A549 (cell line): ENCODE data around the gene CAMTA1. TPM values are rescaled to one million over a fixed set of nuclear protein-coding genes. Genes with fewer than 3 reads are reported as not detected.

Source experiments
- ATAC-seq, 2 experiments: fragments of 200-7000 bp in 1 of 2; fragments of >200 bp in 1 of 2; cut with Nextera tagmentation in 1 of 2; cut with Tn5 transposase in 1 of 2; 3 replicates each; pipeline versions ENCODE4 v1.8.0 to v1.9.1; 2018 to 2020; ENCODE audit warnings: mild to moderate bottlenecking in 1 of 2, moderate library complexity in 1 of 2
- CTCF ChIA-PET: fragments of 300-600 bp; sonication (Branson Sonifier 250); formaldehyde crosslinking; extraction: SDS; loops from one replicate; lab custom pipeline; 2021; ENCODE audit warnings: antibody characterized with exemption, inconsistent platforms; lab: Yijun Ruan, JAX
- POLR2A ChIA-PET: fragments of 350-600 bp; formaldehyde crosslinking; extraction: SDS; loops from one replicate; lab custom pipeline; 2021; ENCODE audit warnings: antibody characterized with exemption, inconsistent platforms; lab: Yijun Ruan, JAX
- DNase-seq, 2 experiments: peaks; one replicate each; pipeline versions ENCODE4 v3.0.0 to v3.0.0-alpha.2; 2011 to 2016; ENCODE audit warnings: low read depth in 1 of 2, low spot score in 1 of 2
- FAIRE-seq: peaks from 2 replicates; lab custom pipeline; 2011; peaks lifted over from hg19 to GRCh38; lab: Jason Lieb, UNC
- H3K27ac ChIP-seq, 2 experiments: fragments of >200 bp; sonication (Bioruptor Twin); formaldehyde crosslinking; 3 replicates each; pipeline ENCODE4 v1.5.1; 2016 to 2017
- H3K4me1 ChIP-seq: fragments of >200 bp; sonication (Bioruptor Twin); formaldehyde crosslinking; 3 replicates; pipeline ENCODE4 v1.6.1; 2016
- H3K4me2 ChIP-seq: fragments of >200 bp; sonication (Bioruptor Twin); formaldehyde crosslinking; 3 replicates; pipeline ENCODE4 v1.6.1; 2016
- H3K4me3 ChIP-seq: fragments of >200 bp; sonication (Bioruptor Twin); formaldehyde crosslinking; 3 replicates; pipeline ENCODE4 v1.5.1; 2016
- H3K9me3 ChIP-seq: fragments of >200 bp; sonication (Bioruptor Twin); formaldehyde crosslinking; 3 replicates; pipeline ENCODE4 v1.6.1; 2016
- BCL3 ChIP-seq: fragments of >200 bp; sonication (Bioruptor Twin); formaldehyde crosslinking; IDR thresholded peaks from 3 replicates; pipeline ENCODE4 v1.6.1; 2016
- CBX8 ChIP-seq: fragments of 200-600 bp; sonication (generic); IDR thresholded peaks from 2 replicates; pipeline ENCODE4 v1.6.1; 2016
- CHD4 ChIP-seq: fragments of 200-600 bp; sonication (generic); IDR thresholded peaks from 2 replicates; pipeline ENCODE4 v1.6.1; 2016; ENCODE audit warnings: antibody characterized with exemption, mild to moderate bottlenecking, borderline replicate concordance
- E2F6 ChIP-seq: IDR thresholded peaks from 2 replicates; pipeline ENCODE4 v1.6.1; 2012; ENCODE audit warnings: low read depth, borderline replicate concordance
- EHMT2 ChIP-seq: fragments of 200-600 bp; sonication (generic); IDR thresholded peaks from 2 replicates; pipeline ENCODE4 v1.6.1; 2016; ENCODE audit warnings: antibody characterized with exemption, low read depth, mild to moderate bottlenecking, moderate library complexity
- ELK1 ChIP-seq: fragments of 150-350 bp; IDR thresholded peaks from 2 replicates; pipeline ENCODE4 v1.6.1; 2014; ENCODE audit warnings: low read depth, mild to moderate bottlenecking, low read length
- FOXS1 ChIP-seq: fragments of 250-450 bp; sonication (Bioruptor Pico); IDR thresholded peaks from 2 replicates; pipeline ENCODE4 v1.5.0; 2020; ENCODE audit warnings: mild to moderate bottlenecking, moderate library complexity
- HDAC2 ChIP-seq: fragments of 200-600 bp; sonication (generic); IDR thresholded peaks from 2 replicates; pipeline ENCODE4 v1.6.1; 2016
- HEYL ChIP-seq: fragments of 250-450 bp; sonication (Bioruptor Pico); IDR thresholded peaks from 2 replicates; pipeline ENCODE4 v1.8.0; 2021; ENCODE audit warnings: mild to moderate bottlenecking, moderate library complexity
- HOXB13 ChIP-seq: fragments of 250-450 bp; sonication (Bioruptor Pico); IDR thresholded peaks from 2 replicates; pipeline ENCODE4 v1.5.0; 2020; ENCODE audit warnings: low read depth, mild to moderate bottlenecking, moderate library complexity
- HOXB5 ChIP-seq: fragments of 250-450 bp; sonication (Bioruptor Pico); IDR thresholded peaks from 2 replicates; pipeline ENCODE4 v1.5.0; 2020; ENCODE audit warnings: mild to moderate bottlenecking, moderate library complexity
- JUNB ChIP-seq: fragments of >200 bp; sonication (Bioruptor Twin); formaldehyde crosslinking; IDR thresholded peaks from 2 replicates; pipeline ENCODE4 v1.6.1; 2016
- MAZ ChIP-seq: fragments of 150-350 bp; IDR thresholded peaks from 2 replicates; pipeline ENCODE4 v1.6.1; 2014; ENCODE audit warnings: antibody characterized with exemption, low read depth, low read length, borderline replicate concordance
- MYC ChIP-seq: IDR thresholded peaks from 2 replicates; pipeline ENCODE4 v1.6.1; 2012; ENCODE audit warnings: mild to moderate bottlenecking, inconsistent platforms, low read length, improper control_type of control experiment, borderline replicate concordance
- NPAS2 ChIP-seq: fragments of 250-450 bp; sonication (Bioruptor Pico); IDR thresholded peaks from 2 replicates; pipeline ENCODE4 v1.8.0; 2022; ENCODE audit warnings: mild to moderate bottlenecking, moderate library complexity, borderline replicate concordance
- PHF8 ChIP-seq: fragments of 200-600 bp; sonication (generic); IDR thresholded peaks from 2 replicates; pipeline ENCODE4 v1.6.1; 2016; ENCODE audit warnings: low read depth, mild to moderate bottlenecking, antibody characterized with exemption, moderate library complexity, borderline replicate concordance
- POLR2AphosphoS2 ChIP-seq: conservative IDR thresholded peaks from 2 replicates; pipeline ENCODE4 v1.6.1; 2012; ENCODE audit warnings: low read length, improper control_type of control experiment, inconsistent platforms
- RARB ChIP-seq: fragments of 250-450 bp; sonication (Bioruptor Pico); IDR thresholded peaks from 2 replicates; pipeline ENCODE4 v1.8.0; 2021; ENCODE audit warnings: mild to moderate bottlenecking, moderate library complexity
- TP53 ChIP-seq: fragments of 250-450 bp; sonication (Bioruptor Pico); IDR thresholded peaks from 2 replicates; pipeline ENCODE4 v1.5.0; 2021; ENCODE audit warnings: mild to moderate bottlenecking, moderate library complexity
- ZC3H11A ChIP-seq: fragments of 450-650 bp; IDR thresholded peaks from 2 replicates; pipeline ENCODE4 v1.6.1; 2014; ENCODE audit warnings: antibody characterized with exemption, mild to moderate bottlenecking
- ZSCAN20 ChIP-seq: fragments of 250-450 bp; sonication (Bioruptor Pico); IDR thresholded peaks from 2 replicates; pipeline ENCODE4 v1.8.0; 2022; ENCODE audit warnings: mild to moderate bottlenecking, moderate library complexity
- WGBS: methylation state at CpG from one replicate; pipeline ENCODE4 v1.1.6; 2017; ENCODE audit errors: missing lambda C conversion rate; 5-methylcytosine and 5-hydroxymethylcytosine counted together
- polyA plus RNA-seq, 4 experiments: library from polyadenylated mRNA; depleted of rRNA in 3 of 4; stranded (reverse); fragments of >200 nt; fragmentation: RNase III in 1 of 4; extraction: RNeasy Plus Mini Kit Qiagen cat#74134 plus additional on column Dnase treatment in 1 of 4; gene quantifications; 2 replicates in 3 of 4; 3 replicates in 1 of 4; pipeline ENCODE4 v1.2.3, GENCODE V29; 2011 to 2017
- TF ChIP-seq, protein P1 (sequence below): fragments of >200 bp; sonication (Bioruptor Twin); formaldehyde crosslinking; IDR thresholded peaks from 2 replicates; pipeline ENCODE4 v1.6.1; 2016
- TF ChIP-seq, protein P2 (sequence below): fragments of 200-600 bp; sonication (generic); IDR thresholded peaks from 2 replicates; pipeline ENCODE4 v1.6.1; 2016; ENCODE audit warnings: antibody characterized with exemption, mild to moderate bottlenecking, moderate library complexity
- TF ChIP-seq, protein P3 (sequence below): fragments of >200 bp; sonication (Bioruptor Twin); formaldehyde crosslinking; IDR thresholded peaks from 3 replicates; pipeline ENCODE4 v1.5.1; 2016

Gene CAMTA1
- polyA plus RNA-seq, 2 of the 4 experiments (the other 2 are of a cell fraction): 58.8 to 75.0 TPM

GRCh38 chr1:6963912-6964307, 178.7 kb downstream of the CAMTA1 start:
- TF ChIP-seq TP53 (no peak), HOXB13 (no peak), EHMT2 (no peak), CHD4 (no peak), POLR2AphosphoS2 (no peak), MYC (no peak), FOXS1 (CRISPR knock-in tag) (no peak), ELK1 (no peak), MAZ (no peak), NPAS2 (no peak), JUNB (no peak), CBX8 (no peak), ZSCAN20 (no peak), BCL3 (no peak)
- TF ChIP-seq, protein P1, sequence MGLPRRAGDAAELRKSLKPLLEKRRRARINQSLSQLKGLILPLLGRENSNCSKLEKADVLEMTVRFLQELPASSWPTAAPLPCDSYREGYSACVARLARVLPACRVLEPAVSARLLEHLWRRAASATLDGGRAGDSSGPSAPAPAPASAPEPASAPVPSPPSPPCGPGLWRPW: no peak
- TF ChIP-seq, all 56 proteins: peak for 0
- POLR2A ChIA-PET: no interaction called here
- Histone ChIP-seq H3K27ac (peak overlapping the region; percentile 88 to 93), H3K4me3 (peak overlapping the region; percentile 44; the same call in 2 of the 3 replicates), H3K9me3 (no peaks in the 10 kb centered on the region), H3K4me2 (peak overlapping the region; percentile 94), H3K4me1 (peaks cover 12% of the 10 kb centered on the region)
- FAIRE-seq (no peak), DNase-seq (no peak), ATAC-seq (no peak)
- WGBS: 80% methylated on average over 1 of the region's 5 CpGs
- CTCF ChIA-PET: no interaction called here

DNA sequence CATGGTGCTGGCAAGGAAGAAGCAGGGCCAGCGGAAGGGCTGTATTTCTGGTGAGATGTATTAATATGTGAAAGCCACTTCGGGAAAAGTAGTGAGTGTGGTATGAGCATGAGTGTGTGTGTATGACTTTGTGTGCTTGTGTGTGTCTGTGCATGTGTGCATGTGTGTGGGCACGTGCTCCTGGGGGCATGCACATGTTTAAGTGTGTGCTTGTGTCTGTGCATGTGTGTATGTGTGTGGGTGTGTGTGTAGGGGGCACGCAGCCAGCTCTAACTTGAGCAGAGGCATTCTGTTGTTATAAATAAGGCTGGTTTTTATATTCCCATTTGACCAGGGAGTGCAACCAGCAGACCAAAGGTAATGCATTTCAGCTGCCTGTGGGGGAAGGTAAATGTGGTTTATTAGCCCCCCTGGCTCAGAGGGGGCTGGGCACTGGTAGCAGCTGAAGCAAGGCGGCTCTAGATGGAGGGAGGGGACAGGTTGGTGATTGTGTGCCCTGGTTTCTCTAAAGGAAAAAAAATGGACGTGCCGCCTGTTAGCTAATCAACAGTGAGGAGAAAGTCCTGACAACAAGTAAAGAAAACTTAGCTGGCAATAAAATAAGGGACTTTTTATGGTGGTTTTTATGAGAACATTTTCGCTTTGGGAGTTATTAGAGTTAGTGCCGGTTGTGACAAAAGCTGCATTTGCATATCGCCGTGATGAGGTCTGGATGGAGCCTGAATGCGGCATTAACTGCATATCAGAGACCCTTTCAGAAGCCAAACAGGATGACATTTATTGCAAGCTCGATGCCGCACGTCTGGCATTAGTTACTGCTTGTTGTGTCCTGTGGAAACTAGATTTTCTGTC, 180.1 kb downstream of the CAMTA1 start:
- Histone ChIP-seq H3K9me3 (no peaks in the 10 kb centered on the region), H3K4me2 (no peak overlapping the region)
- ATAC-seq: no peak
- CTCF ChIA-PET: interaction anchor here (0.6 to 1.4 kb wide), 3 partner anchors 10 to 14 kb away, joined by 3 to 5 read pairs (median 3); no protein-coding TSS in a partner anchor
- WGBS: 83% methylated on average over 15 of the region's 15 CpGs
- TF ChIP-seq MAZ (no peak), FOXS1 (CRISPR knock-in tag) (no peak), HDAC2 (no peak), HEYL (no peak), ZSCAN20 (no peak), PHF8 (no peak), NPAS2 (no peak), EHMT2 (no peak), CHD4 (no peak), RARB (CRISPR knock-in tag) (no peak), HOXB5 (CRISPR knock-in tag) (no peak), ELK1 (no peak), E2F6 (no peak), ZC3H11A (no peak)
- TF ChIP-seq, protein P2, sequence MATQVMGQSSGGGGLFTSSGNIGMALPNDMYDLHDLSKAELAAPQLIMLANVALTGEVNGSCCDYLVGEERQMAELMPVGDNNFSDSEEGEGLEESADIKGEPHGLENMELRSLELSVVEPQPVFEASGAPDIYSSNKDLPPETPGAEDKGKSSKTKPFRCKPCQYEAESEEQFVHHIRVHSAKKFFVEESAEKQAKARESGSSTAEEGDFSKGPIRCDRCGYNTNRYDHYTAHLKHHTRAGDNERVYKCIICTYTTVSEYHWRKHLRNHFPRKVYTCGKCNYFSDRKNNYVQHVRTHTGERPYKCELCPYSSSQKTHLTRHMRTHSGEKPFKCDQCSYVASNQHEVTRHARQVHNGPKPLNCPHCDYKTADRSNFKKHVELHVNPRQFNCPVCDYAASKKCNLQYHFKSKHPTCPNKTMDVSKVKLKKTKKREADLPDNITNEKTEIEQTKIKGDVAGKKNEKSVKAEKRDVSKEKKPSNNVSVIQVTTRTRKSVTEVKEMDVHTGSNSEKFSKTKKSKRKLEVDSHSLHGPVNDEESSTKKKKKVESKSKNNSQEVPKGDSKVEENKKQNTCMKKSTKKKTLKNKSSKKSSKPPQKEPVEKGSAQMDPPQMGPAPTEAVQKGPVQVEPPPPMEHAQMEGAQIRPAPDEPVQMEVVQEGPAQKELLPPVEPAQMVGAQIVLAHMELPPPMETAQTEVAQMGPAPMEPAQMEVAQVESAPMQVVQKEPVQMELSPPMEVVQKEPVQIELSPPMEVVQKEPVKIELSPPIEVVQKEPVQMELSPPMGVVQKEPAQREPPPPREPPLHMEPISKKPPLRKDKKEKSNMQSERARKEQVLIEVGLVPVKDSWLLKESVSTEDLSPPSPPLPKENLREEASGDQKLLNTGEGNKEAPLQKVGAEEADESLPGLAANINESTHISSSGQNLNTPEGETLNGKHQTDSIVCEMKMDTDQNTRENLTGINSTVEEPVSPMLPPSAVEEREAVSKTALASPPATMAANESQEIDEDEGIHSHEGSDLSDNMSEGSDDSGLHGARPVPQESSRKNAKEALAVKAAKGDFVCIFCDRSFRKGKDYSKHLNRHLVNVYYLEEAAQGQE: no peak
- TF ChIP-seq, protein P3, sequence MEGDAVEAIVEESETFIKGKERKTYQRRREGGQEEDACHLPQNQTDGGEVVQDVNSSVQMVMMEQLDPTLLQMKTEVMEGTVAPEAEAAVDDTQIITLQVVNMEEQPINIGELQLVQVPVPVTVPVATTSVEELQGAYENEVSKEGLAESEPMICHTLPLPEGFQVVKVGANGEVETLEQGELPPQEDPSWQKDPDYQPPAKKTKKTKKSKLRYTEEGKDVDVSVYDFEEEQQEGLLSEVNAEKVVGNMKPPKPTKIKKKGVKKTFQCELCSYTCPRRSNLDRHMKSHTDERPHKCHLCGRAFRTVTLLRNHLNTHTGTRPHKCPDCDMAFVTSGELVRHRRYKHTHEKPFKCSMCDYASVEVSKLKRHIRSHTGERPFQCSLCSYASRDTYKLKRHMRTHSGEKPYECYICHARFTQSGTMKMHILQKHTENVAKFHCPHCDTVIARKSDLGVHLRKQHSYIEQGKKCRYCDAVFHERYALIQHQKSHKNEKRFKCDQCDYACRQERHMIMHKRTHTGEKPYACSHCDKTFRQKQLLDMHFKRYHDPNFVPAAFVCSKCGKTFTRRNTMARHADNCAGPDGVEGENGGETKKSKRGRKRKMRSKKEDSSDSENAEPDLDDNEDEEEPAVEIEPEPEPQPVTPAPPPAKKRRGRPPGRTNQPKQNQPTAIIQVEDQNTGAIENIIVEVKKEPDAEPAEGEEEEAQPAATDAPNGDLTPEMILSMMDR: no peak
- TF ChIP-seq, all 56 proteins: peak for 0
- Histone ChIP-seq H3K4me1 (peaks cover 12% of the 10 kb centered on the region), H3K4me3 (no peak overlapping the region), H3K27ac (peak overlapping the region in 1 of 2 experiments; percentile 93; a peak in 2 of 6 replicates)
- DNase-seq (no peak), FAIRE-seq (no peak)
- POLR2A ChIA-PET: no interaction called here
